GM18502 (cell line): ENCODE measurements around the gene PNPO.

Source experiments
- ATAC-seq: cut with Tn5 transposase; IDR thresholded peaks from one replicate; pipeline ENCODE4 v1.9.1; 2021; ENCODE audit warnings: mild to moderate bottlenecking; ENCODE audit not compliant: unreplicated experiment, poor library complexity

The PNPO gene

DNA sequence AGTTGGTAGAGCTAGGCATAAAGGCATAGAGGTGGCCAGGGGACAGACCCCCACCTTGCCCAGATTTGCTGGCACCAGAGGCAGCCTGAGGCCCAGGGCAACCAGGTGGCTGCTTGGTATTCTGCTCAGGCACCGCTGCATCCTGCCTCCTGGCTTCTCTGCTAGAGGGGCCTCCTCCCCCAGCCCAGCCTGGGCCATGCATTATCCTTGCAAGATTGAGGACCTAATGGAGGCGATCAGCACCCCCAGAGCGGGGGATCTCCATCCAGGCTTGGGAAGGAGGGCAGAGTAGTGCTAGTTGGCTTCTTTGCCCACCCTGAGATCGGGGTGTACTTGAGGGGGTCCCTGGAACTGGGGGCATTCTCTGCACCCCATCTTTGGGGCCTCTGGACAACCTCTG, 53.4 kb downstream of the PNPO start:
- no peak for ATAC-seq

DNA sequence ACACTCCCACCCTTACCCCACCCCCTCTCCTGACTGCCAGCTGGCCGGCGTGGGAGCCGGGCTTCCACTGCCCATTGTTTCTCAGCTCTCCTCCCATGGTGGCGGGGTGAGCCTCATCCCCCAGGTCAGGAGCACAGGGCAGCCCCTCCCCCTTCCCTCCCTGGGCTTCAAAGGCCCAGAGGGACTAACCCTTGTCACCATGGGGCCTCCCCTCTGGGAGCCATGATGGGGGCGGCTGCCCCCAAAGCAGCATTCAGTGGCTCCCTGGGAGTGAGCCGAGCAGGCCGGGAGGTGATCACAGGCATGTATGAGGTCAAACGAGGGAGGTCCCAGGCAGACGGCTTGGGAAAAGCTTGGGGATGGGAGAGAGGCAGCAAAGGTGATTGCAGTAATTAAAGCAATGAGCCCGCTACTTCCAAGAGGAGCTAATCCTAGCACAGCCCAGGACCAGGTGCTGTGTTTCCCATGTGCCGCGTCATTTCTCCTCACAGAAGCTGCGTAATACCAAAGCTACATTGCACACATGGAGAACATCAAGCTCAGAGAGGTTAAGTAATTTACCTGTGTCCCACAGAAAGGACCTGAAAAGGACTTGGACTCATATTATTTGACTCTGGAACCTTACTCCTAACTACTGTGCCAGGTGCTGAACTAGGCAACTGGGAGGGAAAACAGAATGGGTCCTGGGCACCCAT, 54.0 kb downstream of the PNPO start:
- no peak for ATAC-seq

DNA sequence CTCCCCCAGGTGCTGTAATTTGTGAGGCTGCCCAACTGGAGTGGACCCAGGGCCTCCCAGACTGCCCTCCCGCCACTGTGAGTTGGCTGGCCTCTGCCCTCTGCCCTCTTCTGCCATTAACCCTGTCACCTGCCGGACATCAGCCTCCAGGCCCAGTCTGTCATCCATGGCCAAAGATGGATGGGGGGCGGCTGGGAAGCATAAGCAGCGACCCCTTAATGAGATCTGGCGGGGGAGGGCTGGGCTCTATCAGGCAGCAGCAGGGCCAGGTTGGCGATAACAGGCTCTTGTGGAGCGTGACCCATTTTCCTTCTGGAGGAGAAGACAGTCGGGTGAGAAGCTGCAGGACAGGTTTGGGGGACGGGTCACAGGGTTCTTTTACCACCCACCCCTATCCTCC, 54.8 kb downstream of the PNPO start:
- ATAC-seq = no peak

DNA sequence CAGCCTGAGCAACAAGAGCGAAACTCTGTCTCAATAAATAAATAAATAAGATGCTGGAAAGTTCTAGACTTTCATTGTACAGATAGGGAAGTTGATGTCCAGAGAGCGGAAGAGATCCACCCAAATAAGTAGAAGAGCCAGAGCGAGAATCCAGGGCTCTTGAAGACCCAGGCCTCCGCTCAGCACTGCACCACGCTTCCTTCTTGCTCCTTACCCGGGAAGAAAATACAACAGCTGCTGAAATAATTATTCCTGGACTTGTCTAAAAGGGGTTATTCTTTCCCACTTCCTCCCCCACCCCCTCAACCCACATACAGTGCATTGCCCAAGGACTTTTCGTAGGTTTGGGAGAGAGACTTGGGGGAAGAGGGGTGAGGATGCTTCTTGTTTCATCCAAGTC, 56.2 kb downstream of the PNPO start:
- no peak for ATAC-seq

DNA sequence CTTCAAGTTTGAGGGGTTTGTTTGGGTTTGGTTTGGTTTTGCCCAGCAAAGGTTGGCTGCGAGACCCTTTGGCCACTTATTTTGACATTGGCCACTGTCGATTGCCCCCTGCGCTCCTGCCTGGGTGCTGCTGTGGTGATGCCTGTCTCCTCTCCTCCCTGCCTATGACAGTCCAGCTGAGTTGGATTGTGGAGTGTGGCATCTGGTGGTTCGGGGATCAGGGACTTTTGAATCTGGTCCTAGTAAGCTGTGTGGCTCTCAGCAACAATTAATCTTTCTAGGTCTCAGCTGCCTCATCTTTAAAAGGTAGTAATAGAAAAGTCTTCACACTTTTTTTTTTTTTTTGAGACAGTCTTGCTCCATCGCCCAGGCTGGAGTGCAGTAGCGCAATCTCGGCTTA, 56.7 kb downstream of the PNPO start:
- ATAC-seq = no peak
